T-cell (primary cell): ENCODE data around the gene CHEK1. TPM values are rescaled to one million over a fixed set of nuclear protein-coding genes. Genes with fewer than 3 reads are reported as not detected.

Experiments
- ATAC-seq, 4 experiments: fragments of 200-7000 bp in 3 of 4; fragments of 150-1000 bp in 1 of 4; cut with Tn5 transposase; replicated peaks in 1 of 4; 1 replicate in 3 of 4; 2 replicates in 1 of 4; pipeline ENCODE4 v1.10.0; 2021; ENCODE audit warnings: moderate library complexity in 3 of 4, mild to moderate bottlenecking in 2 of 4, moderate number of reproducible peaks in 1 of 4
- CTCF ChIA-PET, 2 donors: fragments of 300-600 bp; sonication (Branson Sonifier 250); formaldehyde crosslinking; loops; one replicate each; lab custom pipeline; 2022; ENCODE audit warnings: antibody characterized with exemption in 2 of 2; lab: Charles Lee
- POLR2A ChIA-PET, 2 donors: fragments of 300-600 bp; sonication (Branson Sonifier 250); formaldehyde crosslinking; loops; one replicate each; lab custom pipeline; 2022; ENCODE audit warnings: antibody characterized with exemption in 2 of 2; lab: Charles Lee
- DNase-seq, 35 experiments: peaks; one replicate each; pipeline versions ENCODE4 v3.0.0 to v3.0.0-alpha.2; 2013 to 2023
- H3K27ac ChIP-seq: one replicate; pipeline ENCODE4 v1.5.1; 2013; ENCODE audit warnings: low read length
- H3K27me3 ChIP-seq, 2 experiments: replicated peaks in 1 of 2; 1 replicate in 1 of 2; 2 replicates in 1 of 2; pipeline versions ENCODE4 v1.6.1 to v1.7.0; 2013; ENCODE audit warnings: low read length in 1 of 2, mixed read lengths in 1 of 2; ENCODE audit not compliant: control insufficient read depth in 2 of 2, insufficient read depth in 2 of 2; ENCODE audit errors: extremely low read depth in 1 of 2
- H3K36me3 ChIP-seq, 2 donors: 1 replicate in 1 of 2; 2 replicates in 1 of 2; pipeline versions ENCODE4 v1.6.1 to v1.7.0; 2013; ENCODE audit warnings: low read length in 1 of 2; ENCODE audit not compliant: control insufficient read depth in 2 of 2, insufficient read depth in 1 of 2; ENCODE audit errors: extremely low read depth in 1 of 2
- H3K4me1 ChIP-seq, 2 experiments: 1 replicate in 1 of 2; 2 replicates in 1 of 2; pipeline versions ENCODE4 v1.6.1 to v1.7.0; 2013; ENCODE audit warnings: low read length in 2 of 2, mixed read lengths in 1 of 2; ENCODE audit not compliant: insufficient read depth in 2 of 2, control insufficient read depth in 1 of 2; ENCODE audit errors: extremely low read depth in 1 of 2
- H3K4me3 ChIP-seq, 2 donors: 1 replicate in 1 of 2; 2 replicates in 1 of 2; pipeline versions ENCODE4 v1.5.1 to v1.7.0; 2013; ENCODE audit warnings: mild to moderate bottlenecking in 2 of 2, low read length in 1 of 2, moderate library complexity in 1 of 2; ENCODE audit not compliant: control insufficient read depth in 1 of 2; ENCODE audit errors: extremely low read depth in 1 of 2
- H3K9me3 ChIP-seq: 2 replicates; pipeline ENCODE4 v1.7.0; 2013
- H3K27ac Mint-ChIP-seq, 2 donors: one replicate each; pipeline ENCODE4 v1.8.0; 2020 to 2021; ENCODE audit warnings: mild to moderate bottlenecking in 2 of 2, mixed read lengths in 2 of 2
- H3K27me3 Mint-ChIP-seq, 2 donors: one replicate each; pipeline ENCODE4 v1.8.0; 2021 to 2022; ENCODE audit warnings: mixed read lengths in 2 of 2
- H3K36me3 Mint-ChIP-seq: one replicate; pipeline ENCODE4 v1.8.0; 2021; ENCODE audit warnings: mixed read lengths
- H3K4me1 Mint-ChIP-seq, 3 donors: one replicate each; pipeline ENCODE4 v1.8.0; 2020 to 2022; ENCODE audit warnings: mixed read lengths in 3 of 3, mild to moderate bottlenecking in 1 of 3
- H3K4me3 Mint-ChIP-seq, 3 donors: one replicate each; pipeline ENCODE4 v1.8.0; 2020 to 2022; ENCODE audit warnings: mild to moderate bottlenecking in 3 of 3, mixed read lengths in 3 of 3, moderate library complexity in 3 of 3
- H3K9me3 Mint-ChIP-seq, 3 donors: one replicate each; pipeline ENCODE4 v1.8.0; 2020 to 2022; ENCODE audit warnings: mixed read lengths in 3 of 3
- WGBS: methylation state at CpG from one replicate; pipeline ENCODE4 v1.1.5; 2013; ENCODE audit warnings: missing lambda C conversion rate; ENCODE audit not compliant: insufficient coverage; 5-methylcytosine and 5-hydroxymethylcytosine counted together
- total RNA-seq, 35 experiments: library from RNA in 6 of 35; stranded (reverse) in 6 of 35; fragments of 120-200 nt in 1 of 35; gene quantifications; one replicate each; pipeline versions ENCODE4 v1.2.1 to v1.2.4 and lab custom pipeline; 2013 to 2026

The CHEK1 gene
- total RNA-seq, 5 donors from 2014 or later (not counting 1 experiment from before 2014, with no cell fraction given) = 2.2 to 7.5 (median 3.2) TPM

- H3K27ac ChIP-seq = no peak overlapping the region
- no peaks in the 10 kb centered on the region for H3K4me1 ChIP-seq
- POLR2A ChIA-PET = no interaction called here
- no peaks in the 10 kb centered on the region for H3K9me3 ChIP-seq
- H3K4me1 Mint-ChIP-seq = no peaks in the 10 kb centered on the region
- DNase-seq (no peak), ATAC-seq (no peak)
- H3K27me3 Mint-ChIP-seq = peaks cover 0 to 4% of the 10 kb centered on the region in 2 donors
- no peaks in the 10 kb centered on the region for H3K27me3 ChIP-seq
- no peaks in the 10 kb centered on the region for H3K36me3 ChIP-seq
- no peak overlapping the region for H3K4me3 ChIP-seq
- no peak overlapping the region for H3K4me3 Mint-ChIP-seq
- CTCF ChIA-PET = no interaction called here
- WGBS = 87% methylated on average over 6 of the region's 6 CpGs
- H3K9me3 Mint-ChIP-seq = no peaks in the 10 kb centered on the region
- no peaks in the 10 kb centered on the region for H3K36me3 Mint-ChIP-seq
- no peak overlapping the region for H3K27ac Mint-ChIP-seq
Observed at GRCh38 chr11:125689274-125689859, 64.4 kb downstream of the CHEK1 start.

GRCh38 chr11:125690006-125690405 is 65.0 kb downstream of the CHEK1 start:
- ATAC-seq = no peak
- H3K4me1 ChIP-seq = no peaks in the 10 kb centered on the region
- Mint-ChIP-seq H3K9me3 (no peaks in the 10 kb centered on the region), H3K4me3 (no peak overlapping the region), H3K27me3 (peaks cover 0 to 4% of the 10 kb centered on the region in 2 donors), H3K4me1 (no peaks in the 10 kb centered on the region), H3K36me3 (no peaks in the 10 kb centered on the region), H3K27ac (no peak overlapping the region)
- POLR2A ChIA-PET = no interaction called here
- CTCF ChIA-PET = no interaction called here
- 100% methylated on average over 1 of the region's 2 CpGs for WGBS
- H3K27ac ChIP-seq = no peak overlapping the region
- H3K27me3 ChIP-seq = no peaks in the 10 kb centered on the region
- no peaks in the 10 kb centered on the region for H3K9me3 ChIP-seq
- no peak for DNase-seq
- no peak overlapping the region for H3K4me3 ChIP-seq
- no peaks in the 10 kb centered on the region for H3K36me3 ChIP-seq

GRCh38 chr11:125692887-125693286 is 67.9 kb downstream of the CHEK1 start:
- ChIA-PET POLR2A (no interaction called here), CTCF (no interaction called here)
- no peak overlapping the region for H3K27ac ChIP-seq
- no peaks in the 10 kb centered on the region for H3K4me1 ChIP-seq
- ATAC-seq = no peak
- no peaks in the 10 kb centered on the region for H3K9me3 ChIP-seq
- 83% methylated on average over 2 of the region's 5 CpGs for WGBS
- H3K27me3 ChIP-seq = no peaks in the 10 kb centered on the region
- H3K9me3 Mint-ChIP-seq = no peaks in the 10 kb centered on the region
- no peaks in the 10 kb centered on the region for H3K36me3 Mint-ChIP-seq
- no peaks in the 10 kb centered on the region for H3K4me1 Mint-ChIP-seq
- H3K4me3 Mint-ChIP-seq = no peak overlapping the region
- no peaks in the 10 kb centered on the region for H3K36me3 ChIP-seq
- peaks cover 0 to 4% of the 10 kb centered on the region in 2 donors for H3K27me3 Mint-ChIP-seq
- no peak overlapping the region for H3K27ac Mint-ChIP-seq
- H3K4me3 ChIP-seq = no peak overlapping the region
- no peak for DNase-seq

- H3K27me3 Mint-ChIP-seq = peaks cover 10 to 17% of the 10 kb centered on the region in 2 donors
- H3K9me3 Mint-ChIP-seq = no peaks in the 10 kb centered on the region
- POLR2A ChIA-PET = no interaction called here
Observed at GRCh38 chr11:125694951-125695350, 70.0 kb downstream of the CHEK1 start.

GRCh38 chr11:125701018-125701610 is 76.2 kb downstream of the CHEK1 start:
- Mint-ChIP-seq H3K4me3 (no peak overlapping the region), H3K36me3 (no peaks in the 10 kb centered on the region), H3K4me1 (no peaks in the 10 kb centered on the region), H3K27ac (no peak overlapping the region), H3K9me3 (no peaks in the 10 kb centered on the region), H3K27me3 (peaks cover 19 to 23% of the 10 kb centered on the region in 2 donors)
- Histone ChIP-seq H3K9me3 (no peaks in the 10 kb centered on the region), H3K36me3 (no peaks in the 10 kb centered on the region), H3K4me1 (no peaks in the 10 kb centered on the region), H3K27me3 (peaks cover 0 to 8% of the 10 kb centered on the region in 2 experiments), H3K4me3 (no peak overlapping the region), H3K27ac (no peak overlapping the region)
- ChIA-PET POLR2A (no interaction called here), CTCF (no interaction called here)
- DNase-seq (no peak), ATAC-seq (no peak)
- no CpG with 5 or more reads among the region's 6 CpGs for WGBS

More at GRCh38 chr11:125694951-125695350, 70.0 kb downstream of the CHEK1 start:
- WGBS = no CpG with 5 or more reads among the region's 2 CpGs
- no peak overlapping the region for H3K4me3 Mint-ChIP-seq
- H3K36me3 Mint-ChIP-seq = no peaks in the 10 kb centered on the region
- H3K4me1 ChIP-seq = no peaks in the 10 kb centered on the region
- no peaks in the 10 kb centered on the region for H3K9me3 ChIP-seq
- no peak overlapping the region for H3K27ac ChIP-seq
- ATAC-seq (no peak), DNase-seq (no peak)
- no peaks in the 10 kb centered on the region for H3K4me1 Mint-ChIP-seq
- H3K4me3 ChIP-seq = no peak overlapping the region
- no peaks in the 10 kb centered on the region for H3K36me3 ChIP-seq
- no peak overlapping the region for H3K27ac Mint-ChIP-seq
- CTCF ChIA-PET = no interaction called here
- peaks cover 0 to 3% of the 10 kb centered on the region in 2 experiments for H3K27me3 ChIP-seq

GRCh38 chr11:125701858-125702621 is 77.1 kb downstream of the CHEK1 start:
- H3K27ac Mint-ChIP-seq = no peak overlapping the region
- no peak overlapping the region for H3K4me3 ChIP-seq
- no peak overlapping the region for H3K27ac ChIP-seq
- WGBS = 66% methylated on average over 2 of the region's 6 CpGs
- POLR2A ChIA-PET = interaction anchor here in 1 of 2 donors (0.6 kb wide), 1 partner anchor 1101 kb away, joined by 3 read pairs; no protein-coding TSS in a partner anchor
- no peaks in the 10 kb centered on the region for H3K36me3 Mint-ChIP-seq
- CTCF ChIA-PET = interaction anchor here (0.6 kb wide), 2 partner anchors 198 to 262 kb away, joined by 3 to 4 read pairs; no protein-coding TSS in a partner anchor
- no peak overlapping the region for H3K4me3 Mint-ChIP-seq
- H3K4me1 ChIP-seq = no peaks in the 10 kb centered on the region
- H3K36me3 ChIP-seq = no peaks in the 10 kb centered on the region
- H3K4me1 Mint-ChIP-seq = no peaks in the 10 kb centered on the region
- H3K27me3 Mint-ChIP-seq = peaks cover 19 to 27% of the 10 kb centered on the region in 2 donors
- H3K9me3 Mint-ChIP-seq = no peaks in the 10 kb centered on the region
- peaks cover 0 to 8% of the 10 kb centered on the region in 2 experiments for H3K27me3 ChIP-seq
- no peak for DNase-seq
- no peaks in the 10 kb centered on the region for H3K9me3 ChIP-seq
- ATAC-seq = no peak
